HG02943 (cell line): ENCODE measurements around the gene ATP8B2.
"Not testable (repeated sequence)": the region's sequence is repeated elsewhere in the genome, so short reads cannot be mapped to it uniquely, and the experiment has no call there.

ENCODE experiments used
- ATAC-seq: cut with Tn5 transposase; IDR thresholded peaks from one replicate; pipeline ENCODE4 v1.9.1; 2021; ENCODE audit warnings: mild to moderate bottlenecking, low read depth, moderate library complexity; ENCODE audit not compliant: unreplicated experiment

The ATP8B2 gene

DNA sequence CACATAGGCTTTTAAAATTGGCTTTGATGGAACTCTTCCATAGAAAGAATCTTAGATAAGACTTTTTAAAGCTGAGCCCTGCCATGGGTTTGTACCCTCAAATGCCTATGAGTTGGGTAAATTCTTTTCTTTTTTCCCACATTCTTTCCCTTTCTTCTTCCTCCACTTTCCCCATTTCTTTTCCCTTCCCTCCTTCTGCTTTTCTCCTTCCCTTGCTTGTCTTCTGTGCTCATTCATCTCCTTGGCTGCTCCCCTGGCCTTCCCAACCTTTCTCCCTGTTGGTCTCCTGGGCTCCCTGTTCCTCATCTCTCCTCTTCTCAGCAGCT is 3.8 kb upstream of the ATP8B2 start:
- not testable (repeated sequence) for ATAC-seq

DNA sequence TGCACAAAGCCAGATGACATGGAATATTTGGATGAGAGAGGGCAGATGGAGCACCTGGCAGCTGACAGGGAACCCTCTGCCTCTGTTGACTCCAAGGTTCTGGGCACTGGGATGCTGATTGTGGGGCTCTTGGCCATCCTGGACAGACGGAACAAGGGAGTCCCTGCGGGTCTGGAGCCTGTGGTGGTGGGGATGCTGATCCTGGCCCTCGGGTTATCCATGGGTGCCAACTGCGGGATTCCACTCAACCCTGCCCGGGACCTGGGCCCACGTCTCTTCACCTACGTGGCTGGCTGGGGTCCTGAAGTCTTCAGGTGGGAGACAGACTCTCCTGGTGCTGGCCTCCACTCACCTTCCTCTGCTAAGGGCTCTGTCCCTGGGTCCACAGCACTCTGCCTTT is 1.8 kb upstream of the ATP8B2 start:
- ATAC-seq: no peak

DNA sequence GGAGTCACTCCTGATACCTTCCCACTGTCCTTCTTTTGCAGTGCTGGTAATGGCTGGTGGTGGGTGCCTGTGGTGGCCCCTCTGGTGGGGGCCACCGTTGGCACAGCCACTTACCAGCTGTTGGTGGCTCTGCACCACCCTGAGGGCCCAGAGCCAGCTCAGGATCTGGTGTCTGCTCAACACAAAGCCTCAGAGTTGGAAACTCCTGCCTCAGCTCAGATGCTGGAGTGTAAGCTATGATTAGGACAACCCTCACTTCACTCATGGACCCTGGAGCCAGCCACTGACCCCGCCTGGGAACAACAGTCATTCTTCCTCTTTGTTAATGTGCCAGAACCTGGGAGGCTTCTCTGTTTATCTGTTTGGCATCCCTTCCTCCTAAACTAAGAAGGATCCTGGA is 1.1 kb upstream of the ATP8B2 start:
- ATAC-seq: no peak

DNA sequence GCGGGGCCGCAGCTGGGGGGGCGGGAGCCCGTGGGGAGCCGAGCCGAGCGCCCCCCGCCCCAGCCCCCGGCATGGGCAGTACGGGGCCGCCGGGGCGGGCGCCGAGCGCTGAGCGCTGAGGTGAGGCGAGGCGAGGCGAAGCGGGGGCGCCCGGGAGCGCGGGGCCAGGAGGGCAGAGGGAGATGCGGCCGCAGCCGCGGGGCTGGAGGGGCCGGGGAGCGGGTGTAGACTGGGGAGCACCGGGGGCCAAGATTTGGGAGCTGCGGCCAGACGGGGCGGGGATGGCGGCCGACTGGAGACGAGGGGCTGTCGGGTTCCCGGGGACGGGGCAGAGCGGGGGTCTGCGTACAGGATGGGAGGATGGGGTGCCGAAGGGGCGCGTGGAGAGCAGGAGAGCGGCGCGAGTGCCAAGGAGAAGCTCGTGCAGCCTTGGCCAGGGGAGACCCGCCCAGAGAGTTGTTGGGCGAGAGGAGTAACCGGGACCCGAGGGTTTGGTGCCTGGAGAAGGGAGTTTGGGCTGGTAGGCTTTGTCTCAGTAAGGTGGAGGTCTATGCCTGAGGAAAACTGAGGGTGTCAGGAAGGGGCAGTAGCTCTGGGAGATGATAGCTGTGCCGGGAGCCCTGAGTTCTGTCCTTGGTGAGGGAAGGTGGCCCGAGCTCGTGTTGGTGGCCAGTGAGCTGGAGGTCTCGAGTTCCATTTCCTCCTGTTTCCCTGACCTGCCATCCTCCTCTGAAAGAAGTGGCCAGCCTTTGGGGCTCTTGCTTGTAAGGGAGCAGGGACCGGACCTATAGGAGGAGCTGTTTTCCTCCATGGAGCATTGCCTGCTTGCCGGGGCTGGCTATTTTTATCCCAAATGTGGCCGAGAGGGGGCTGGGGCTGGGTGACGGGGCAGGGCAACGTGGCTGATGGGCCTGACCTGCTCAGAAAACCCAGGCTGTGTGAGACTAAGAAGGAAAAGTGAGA is 539 bp downstream of the ATP8B2 start:
- no peak for ATAC-seq

DNA sequence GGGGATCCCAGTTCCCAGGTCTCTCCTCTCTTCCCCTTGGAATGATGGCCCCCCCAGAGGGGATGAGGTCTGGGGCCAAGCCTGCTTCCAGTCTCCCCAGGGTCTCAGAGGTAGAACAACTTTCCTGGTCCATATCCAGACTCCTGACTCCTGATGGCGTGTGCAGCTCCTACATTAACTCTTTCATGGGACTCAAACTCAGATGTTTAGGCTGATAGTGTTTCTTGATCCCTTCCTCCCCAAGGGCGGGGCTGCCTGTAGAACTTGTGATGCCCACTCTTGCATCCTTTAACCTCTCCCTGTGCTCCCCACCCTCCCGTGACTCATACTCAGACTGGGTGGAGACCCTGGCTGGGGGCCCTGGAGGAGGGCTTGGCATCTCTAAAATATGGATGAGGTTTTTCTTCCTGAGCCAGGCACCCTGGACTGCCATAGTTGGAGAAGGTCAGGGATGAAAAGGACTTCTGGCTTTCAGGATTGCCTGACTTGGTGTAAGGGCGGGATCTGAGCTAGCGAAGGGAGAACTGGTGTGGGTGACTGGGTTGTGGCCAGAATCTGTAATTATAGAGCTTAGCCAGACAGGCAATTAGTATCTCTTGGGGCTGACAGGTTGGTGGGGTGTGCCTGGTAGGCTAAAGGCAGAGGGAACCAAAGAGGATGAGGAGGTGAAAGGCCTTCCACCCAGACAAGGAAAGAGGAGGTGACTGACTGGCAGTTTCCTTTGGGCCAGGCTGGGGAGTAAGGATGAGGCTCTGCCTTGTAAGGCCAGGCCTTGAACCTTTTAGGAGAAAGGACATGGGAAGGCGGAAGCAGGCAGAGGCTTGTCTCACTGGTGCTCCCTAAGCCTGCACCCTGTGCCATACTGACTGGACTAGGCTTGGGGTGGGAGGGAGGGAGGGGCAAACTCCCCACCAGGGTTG is 1.5 kb downstream of the ATP8B2 start:
- no peak for ATAC-seq

DNA sequence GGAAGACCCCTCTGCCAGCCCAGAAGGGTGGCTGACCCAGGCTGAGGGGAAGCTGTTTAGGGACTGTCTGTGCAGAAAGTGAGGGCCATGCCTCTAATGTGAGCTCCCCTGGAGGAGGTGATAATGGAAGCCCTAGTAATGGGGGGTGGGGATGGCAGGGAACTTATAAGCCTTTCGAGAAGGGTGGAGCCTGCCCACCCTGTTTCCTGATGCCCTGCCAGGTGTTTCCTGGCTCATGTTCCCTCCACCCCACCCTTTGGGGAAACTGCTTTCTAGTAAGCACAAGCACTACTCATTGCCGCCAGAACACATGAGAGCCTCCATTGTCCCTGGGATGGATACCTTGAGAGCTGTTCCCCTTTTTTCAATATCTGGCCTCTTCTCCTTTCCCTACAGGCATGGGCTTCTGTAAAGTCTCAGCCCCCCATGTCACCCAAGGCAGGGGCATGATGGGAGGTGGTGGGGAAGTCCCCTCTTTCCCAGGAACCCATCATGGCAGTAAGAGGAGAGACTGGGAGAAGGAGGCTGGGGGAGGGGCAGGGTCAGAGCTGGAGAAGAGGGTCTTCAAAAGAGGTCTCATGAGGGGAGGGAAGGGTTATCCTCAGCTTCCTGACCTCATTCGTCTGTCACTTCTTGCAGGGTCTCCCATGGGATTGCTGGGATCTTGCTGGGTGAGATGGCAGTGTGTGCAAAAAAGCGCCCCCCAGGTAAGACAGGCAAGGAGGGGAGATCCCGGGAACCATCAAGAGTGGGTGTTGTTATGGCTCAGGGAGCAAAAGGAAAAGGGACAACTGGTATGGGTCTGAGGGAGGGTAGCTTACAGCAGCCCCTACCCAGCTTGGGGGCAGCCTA is 2.4 kb downstream of the ATP8B2 start:
- ATAC-seq: no peak

DNA sequence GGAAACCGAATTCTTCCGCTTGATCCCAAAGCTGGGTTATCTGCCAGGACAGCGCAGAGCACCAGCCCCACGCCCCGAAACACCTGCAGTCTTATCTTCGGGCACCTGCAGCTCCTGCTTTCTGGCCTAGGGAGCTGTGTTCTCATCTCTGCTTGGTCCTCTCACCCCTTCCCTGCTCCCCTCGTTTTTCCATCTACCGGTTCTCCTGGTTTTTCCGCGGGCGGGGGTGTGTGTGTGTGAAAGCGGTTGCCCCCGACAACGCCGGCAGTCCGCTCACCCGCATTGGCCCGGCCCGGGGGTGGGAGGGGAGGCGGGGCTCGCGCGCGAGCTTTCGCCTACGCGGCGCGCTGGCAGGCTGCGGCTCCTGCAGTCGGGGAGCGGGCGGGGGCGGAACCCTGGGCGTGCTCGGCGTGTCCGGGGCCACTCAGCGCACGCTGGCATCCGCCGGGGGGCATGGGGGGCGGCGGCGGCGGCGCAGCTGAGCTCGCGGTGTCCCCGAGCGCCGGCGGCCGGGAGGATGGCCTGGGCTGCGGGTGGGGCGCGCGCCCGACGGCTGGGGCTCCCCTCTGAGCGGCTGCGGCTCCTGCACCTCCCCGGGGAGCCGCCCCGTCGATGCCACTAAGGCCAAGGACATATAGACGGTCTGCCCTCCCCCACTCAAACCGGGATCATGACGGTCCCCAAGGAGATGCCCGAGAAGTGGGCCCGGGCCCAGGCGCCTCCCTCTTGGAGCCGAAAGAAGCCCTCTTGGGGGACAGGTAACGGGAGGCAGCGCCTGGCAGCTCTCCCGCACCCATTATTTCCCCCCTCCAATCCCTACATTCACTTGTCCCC is 3.2 kb downstream of the ATP8B2 start:
- ATAC-seq: no peak

DNA sequence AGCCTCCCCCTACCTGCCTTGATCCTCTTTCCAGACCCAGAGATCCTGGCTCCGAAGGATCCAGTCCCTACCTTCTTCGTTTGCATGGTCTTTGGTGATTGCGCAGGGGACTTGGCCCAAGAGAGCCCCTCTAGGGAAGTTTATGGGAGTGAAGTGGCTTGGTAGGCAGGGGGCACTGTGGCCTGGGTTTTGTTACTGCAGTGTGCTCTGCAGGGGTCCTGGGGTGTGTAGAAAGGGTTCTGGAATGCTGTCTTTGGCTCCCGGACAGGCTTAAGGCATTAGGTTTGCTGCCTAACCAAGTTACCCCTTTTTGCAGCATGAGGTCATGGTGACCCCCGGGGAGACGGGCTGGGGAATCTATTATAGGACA is 3.8 kb downstream of the ATP8B2 start:
- ATAC-seq: no peak

DNA sequence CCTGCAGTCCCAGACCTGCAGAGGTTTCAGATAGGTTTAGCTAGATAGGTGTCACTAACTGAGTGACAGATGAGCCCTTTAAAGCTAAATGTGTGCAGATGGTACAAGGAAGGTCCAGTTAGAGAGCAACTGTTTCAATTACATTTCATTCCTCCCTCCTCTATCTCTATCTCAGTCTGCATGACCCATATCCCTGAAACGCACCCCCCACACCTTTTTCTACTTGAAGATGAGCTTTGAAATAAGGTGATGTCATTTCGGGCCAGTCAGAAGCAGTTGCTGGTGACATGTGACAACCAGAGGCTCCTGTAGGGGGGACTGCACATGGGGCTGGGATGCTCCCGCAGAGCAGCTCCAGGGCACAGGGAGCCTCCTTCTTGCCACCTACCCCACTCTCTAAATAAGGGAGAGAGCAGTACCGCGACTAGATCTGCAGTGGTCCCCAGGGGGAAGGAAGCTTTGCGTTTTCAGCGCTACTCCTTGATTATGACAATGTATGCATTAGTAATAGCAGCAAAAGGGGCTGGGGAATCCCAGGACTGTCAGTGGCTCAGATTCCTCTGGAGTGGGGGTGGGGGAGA is 4.3 kb downstream of the ATP8B2 start:
- no peak for ATAC-seq

DNA sequence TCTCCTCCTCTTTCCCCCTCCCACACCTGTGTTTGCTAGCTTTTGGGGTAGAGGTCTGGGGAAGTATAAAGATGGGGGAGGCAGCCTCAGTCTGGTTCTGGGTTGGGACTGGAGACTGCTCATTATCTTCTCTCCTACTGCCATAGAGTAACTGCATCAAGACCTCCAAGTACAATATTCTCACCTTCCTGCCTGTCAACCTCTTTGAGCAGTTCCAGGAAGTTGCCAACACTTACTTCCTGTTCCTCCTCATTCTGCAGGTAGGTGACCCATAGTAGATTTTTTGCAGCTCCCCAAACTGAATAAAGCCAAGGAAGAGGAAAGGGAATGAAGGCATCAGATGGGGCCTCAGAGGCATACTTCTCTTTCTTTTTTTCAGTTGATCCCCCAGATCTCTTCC is 5.3 kb downstream of the ATP8B2 start:
- no peak for ATAC-seq

DNA sequence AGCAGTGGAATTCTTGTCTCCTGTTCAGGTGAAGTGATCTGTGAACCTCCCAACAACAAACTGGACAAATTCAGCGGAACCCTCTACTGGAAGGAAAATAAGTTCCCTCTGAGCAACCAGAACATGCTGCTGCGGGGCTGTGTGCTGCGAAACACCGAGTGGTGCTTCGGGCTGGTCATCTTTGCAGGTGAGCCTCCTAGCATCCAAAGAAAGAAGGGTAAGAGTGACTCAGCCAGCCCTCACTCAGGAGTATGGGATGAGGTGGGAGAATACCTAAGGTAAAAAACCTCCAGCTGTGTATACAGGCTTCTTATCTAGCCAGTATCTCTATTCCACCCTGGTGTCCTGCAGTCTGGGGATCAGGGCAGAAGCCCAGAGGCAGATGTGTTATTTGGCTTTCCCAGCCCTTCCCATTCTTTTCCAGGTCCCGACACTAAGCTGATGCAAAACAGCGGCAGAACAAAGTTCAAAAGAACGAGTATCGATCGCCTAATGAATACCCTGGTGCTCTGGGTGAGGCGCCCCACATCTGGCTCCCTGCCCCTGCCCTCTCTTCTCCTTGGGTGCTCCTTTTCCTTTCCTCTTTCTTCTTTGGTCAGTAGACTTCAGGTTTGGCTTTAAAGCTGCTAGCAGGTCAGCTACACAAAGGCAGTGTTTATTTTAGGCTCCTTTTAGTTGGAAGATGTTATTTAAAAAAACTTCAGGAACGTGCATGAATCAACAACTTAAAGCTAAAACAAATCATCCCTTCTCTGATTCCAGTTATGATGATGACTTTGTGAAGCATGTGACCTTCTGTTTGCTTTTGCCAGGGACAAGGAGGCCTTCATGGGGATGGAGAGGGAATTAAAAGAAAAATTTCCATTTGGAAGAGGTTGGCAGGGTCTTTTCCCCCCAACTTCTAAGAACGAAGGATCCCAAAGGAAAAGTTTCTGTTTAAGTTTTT is 9.0 kb downstream of the ATP8B2 start:
- ATAC-seq: no peak

DNA sequence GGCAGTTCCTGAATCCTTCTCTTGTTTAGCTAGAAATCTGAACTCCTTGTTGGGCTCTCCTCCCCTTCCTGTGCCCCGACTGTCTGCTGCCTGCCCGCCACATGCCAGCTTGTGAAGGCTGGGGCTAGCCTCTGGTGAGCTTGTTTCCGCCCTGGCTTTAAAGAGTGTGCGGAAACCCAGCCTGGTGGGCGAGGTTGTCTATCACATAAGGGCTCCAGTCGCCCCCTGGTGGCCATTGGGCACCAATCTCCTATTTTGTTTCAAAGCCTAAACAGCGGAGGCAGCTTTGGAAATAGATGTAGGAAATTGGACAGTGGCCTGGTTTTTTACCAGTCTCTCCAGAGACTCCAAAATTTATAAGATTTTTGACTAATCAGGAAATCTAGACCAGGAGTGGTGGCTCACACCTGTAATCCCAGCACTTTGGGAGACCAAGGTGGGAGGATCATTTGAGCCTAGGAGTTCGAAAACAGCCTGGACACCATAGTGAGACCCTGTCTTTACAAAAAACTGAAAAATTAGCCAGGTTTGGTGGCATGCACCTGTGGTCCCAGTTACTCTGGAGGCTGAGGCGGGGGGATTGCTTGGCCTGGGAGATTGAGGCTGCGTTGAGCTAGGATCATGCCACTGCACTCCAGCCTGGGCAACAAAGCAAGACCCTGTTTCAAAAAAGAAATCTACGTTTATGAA is 9.8 kb downstream of the ATP8B2 start:
- ATAC-seq: no peak

DNA sequence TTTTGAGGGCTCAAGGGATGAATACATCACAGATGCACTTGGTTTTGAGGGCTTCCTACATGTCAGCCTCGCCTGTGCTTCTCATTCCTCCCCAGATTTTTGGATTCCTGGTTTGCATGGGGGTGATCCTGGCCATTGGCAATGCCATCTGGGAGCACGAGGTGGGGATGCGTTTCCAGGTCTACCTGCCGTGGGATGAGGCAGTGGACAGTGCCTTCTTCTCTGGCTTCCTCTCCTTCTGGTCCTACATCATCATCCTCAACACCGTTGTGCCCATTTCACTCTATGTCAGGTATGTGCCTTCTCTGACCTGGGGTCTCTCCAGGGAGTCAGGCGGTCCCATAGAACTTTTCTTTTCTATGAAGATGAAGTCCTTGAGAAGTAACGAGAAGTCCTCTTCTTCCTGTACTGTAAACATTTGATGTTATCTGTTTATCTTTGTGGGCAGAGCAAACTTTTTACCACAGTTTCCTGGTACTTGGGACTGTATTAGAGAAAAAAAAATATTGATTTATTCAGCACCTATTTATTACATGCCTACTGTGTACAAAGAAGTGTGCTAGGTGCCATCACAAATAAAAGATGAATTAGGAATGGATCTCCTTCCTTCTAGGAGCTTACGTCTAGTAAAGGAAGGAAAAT is 12.0 kb downstream of the ATP8B2 start:
- ATAC-seq: no peak

DNA sequence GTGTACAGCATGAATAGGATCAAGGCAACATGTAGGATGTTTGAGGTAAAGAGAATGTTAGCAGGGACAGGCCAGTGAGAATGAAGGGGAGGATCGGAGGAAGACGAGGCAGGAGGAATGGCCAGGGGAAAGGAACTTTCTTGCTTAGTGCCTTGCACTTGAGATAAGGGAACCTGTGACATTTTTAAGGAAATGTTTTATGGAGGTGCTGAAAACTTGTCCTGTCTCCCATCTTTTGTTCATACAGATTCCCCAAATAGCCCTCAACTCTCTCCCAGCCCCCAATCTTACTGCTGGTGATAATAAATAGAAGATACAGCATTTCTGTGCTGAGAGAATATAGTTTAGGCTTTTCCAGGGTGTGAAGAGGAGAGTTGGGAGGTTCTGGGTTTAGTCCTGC is 13.6 kb downstream of the ATP8B2 start:
- ATAC-seq: no peak

DNA sequence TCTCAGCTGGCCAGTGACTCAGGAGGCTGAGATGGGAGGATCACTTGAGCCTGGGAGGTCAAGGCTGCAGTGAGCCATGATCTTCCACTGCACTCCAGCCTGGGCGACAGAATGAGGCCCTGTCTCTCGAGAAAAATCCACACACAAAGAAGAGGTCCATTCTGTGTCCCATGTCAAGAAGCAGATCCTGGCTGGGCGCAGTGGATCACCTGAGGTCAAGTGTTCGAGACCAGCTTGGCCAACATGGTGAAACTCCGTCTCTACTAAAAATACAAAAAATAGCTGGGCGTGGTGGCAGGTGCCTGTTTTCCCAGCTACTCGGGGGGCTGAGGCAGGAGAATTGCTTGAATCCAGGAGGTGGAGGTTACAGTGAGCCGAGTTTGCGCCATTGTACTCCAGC is 16.0 kb downstream of the ATP8B2 start:
- not testable (repeated sequence) for ATAC-seq

DNA sequence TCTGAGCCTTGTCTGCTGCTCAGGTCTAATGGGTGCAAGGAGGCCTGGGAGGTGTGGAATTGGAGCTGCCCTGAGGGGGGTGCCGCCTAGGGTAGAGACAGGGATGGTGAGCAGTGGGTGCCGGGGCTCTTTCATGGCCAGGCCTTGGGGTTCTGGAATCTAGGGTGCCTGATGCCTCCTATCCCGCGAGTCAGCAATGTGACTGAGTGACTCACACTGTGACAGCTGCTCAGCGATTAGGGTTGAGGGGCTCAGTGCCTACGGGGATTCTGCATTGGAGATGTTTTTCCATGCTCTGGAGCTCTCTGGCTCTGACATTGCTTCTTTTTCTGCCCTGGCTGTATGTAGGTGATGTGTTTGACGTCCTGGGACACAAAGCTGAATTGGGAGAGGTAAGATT is 16.8 kb downstream of the ATP8B2 start:
- ATAC-seq: no peak

DNA sequence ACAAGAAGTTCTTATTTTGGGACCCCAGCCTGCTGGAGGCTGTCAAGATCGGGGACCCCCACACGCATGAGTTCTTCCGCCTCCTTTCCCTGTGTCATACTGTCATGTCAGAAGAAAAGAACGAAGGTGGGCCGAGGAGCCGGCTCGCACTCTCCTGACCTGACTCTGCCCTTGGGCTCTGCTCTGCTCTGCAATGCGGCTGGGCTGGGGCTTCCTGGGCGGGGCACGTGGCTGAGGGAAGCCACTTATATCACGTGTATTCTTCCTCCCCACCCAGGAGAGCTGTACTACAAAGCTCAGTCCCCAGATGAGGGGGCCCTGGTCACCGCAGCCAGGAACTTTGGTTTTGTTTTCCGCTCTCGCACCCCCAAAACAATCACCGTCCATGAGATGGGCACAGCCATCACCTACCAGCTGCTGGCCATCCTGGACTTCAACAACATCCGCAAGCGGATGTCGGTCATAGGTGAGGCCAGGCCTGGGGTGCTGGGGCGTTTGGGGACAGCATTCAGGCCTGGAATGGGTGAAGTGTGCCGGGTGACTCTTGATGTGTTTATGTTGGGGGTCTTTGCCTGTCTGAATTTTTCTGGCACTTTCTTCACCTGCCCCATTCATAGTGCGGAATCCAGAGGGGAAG is 17.6 kb downstream of the ATP8B2 start:
- ATAC-seq: no peak
